Left lung (tissue), 10 donors: ENCODE data around the gene GOLGA8A. TPM values are rescaled to one million over a fixed set of nuclear protein-coding genes. Genes with fewer than 3 reads are reported as not detected.

Source experiments
- ATAC-seq: fragments of 200-7000 bp; cut with Tn5 transposase; one replicate; pipeline ENCODE4 v1.9.1; 2020; ENCODE audit warnings: moderate library complexity
- DNase-seq, 4 donors: peaks; one replicate each; pipeline ENCODE4 v3.0.0-alpha.2; 2013 to 2020
- H3K27ac ChIP-seq, 2 donors: fragments of 200-600 bp; sonication (generic) in 1 of 2; one replicate each; pipeline versions ENCODE4 v1.5.0 to v1.8.0; 2020 to 2021
- H3K27me3 ChIP-seq, 2 donors: fragments of 200-600 bp; sonication (generic) in 1 of 2; one replicate each; pipeline versions ENCODE4 v1.5.0 to v1.8.0; 2020 to 2021
- H3K36me3 ChIP-seq, 2 donors: fragments of 200-600 bp; sonication (generic) in 1 of 2; one replicate each; pipeline versions ENCODE4 v1.5.0 to v1.8.0; 2020 to 2021
- H3K4me1 ChIP-seq, 2 donors: fragments of 200-600 bp; one replicate each; pipeline ENCODE4 v1.8.0; 2021
- H3K4me3 ChIP-seq, 2 donors: fragments of 200-600 bp; sonication (generic) in 1 of 2; one replicate each; pipeline versions ENCODE4 v1.5.0 to v1.8.0; 2020 to 2021; ENCODE audit warnings: mild to moderate bottlenecking in 1 of 2
- H3K9me3 ChIP-seq, 2 donors: fragments of 200-600 bp; sonication (generic) in 1 of 2; one replicate each; pipeline versions ENCODE4 v1.5.0 to v1.8.0; 2020 to 2021
- intact Hi-C, 2 donors: fragments of 100-400 bp; cut with DNase I; formaldehyde crosslinking; loops; one replicate each; pipeline versions ENCODE4 v1.11.2 to v1.14.2; 2022
- polyA plus RNA-seq, 6 donors: library from polyadenylated mRNA; unstranded; fragments of 120-200 nt; gene quantifications; one replicate each; pipeline ENCODE4 v1.2.1, GENCODE V29; 2013; ENCODE audit not compliant: insufficient read length in 6 of 6
- total RNA-seq, 2 donors: library from RNA; stranded (reverse); fragmentation: NEBNext Ultra II Directional; extraction: Animal tissue kit (Norgen Biotek cat#: 25700); gene quantifications; one replicate each; pipeline ENCODE4 v1.2.1, GENCODE V29; 2021
- TF ChIP-seq, protein P1 (sequence below), 2 donors: fragments of 200-600 bp; sonication (generic) in 1 of 2; IDR thresholded peaks; one replicate each; pipeline versions ENCODE4 v1.5.0 to v1.8.0; 2021; ENCODE audit warnings: antibody characterized with exemption in 2 of 2
- donor health status: DM: no; HTN: yes; CAD: no.
- donor health status: DM: no; HTN: no; CAD: no.

Gene GOLGA8A
- total and polyA plus RNA-seq, 8 donors = 25.4 to 318 (median 228) TPM

DNA sequence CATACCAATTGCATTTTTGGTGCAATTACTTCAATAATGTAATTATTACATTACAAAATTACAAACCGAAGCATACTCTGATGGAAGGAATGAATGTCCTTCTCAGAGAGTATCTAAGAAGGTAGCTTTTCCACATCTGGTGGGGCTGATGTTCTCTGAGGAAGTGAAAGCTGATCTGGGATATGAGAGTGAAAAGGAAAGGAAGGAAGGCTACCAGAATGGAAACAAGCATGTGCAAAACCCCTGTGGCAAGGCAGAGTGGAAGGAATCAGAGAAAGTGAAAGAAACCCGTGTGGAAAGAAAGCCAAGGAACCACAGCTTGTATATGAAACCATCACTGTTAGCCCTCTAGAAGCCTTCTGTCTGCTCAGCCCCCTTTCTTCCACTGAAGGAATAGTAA is 35.3 kb upstream of the GOLGA8A start:
- no peak for ATAC-seq
- intact Hi-C loops = no loop called here

DNA sequence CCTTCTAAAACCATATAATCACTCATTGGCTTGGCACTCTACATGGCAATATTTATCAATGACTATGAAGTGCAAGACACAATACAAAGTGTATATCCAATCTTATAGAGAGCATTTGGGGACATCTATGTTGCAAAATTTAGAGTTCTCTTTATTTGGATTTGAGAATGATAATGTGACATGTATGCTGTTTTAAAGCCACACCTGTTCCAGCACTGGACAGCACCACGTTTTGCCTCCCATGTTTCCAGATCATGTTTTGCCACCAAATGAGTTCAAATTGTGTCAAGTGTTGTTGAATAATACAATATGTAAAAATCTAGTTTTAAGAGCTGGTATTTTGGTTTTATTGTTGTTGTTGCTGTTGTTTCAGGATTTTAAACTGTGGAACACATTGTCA is 33.3 kb upstream of the GOLGA8A start:
- no peak for ATAC-seq
- intact Hi-C loops = no loop called here
- TF ChIP-seq, protein P1, sequence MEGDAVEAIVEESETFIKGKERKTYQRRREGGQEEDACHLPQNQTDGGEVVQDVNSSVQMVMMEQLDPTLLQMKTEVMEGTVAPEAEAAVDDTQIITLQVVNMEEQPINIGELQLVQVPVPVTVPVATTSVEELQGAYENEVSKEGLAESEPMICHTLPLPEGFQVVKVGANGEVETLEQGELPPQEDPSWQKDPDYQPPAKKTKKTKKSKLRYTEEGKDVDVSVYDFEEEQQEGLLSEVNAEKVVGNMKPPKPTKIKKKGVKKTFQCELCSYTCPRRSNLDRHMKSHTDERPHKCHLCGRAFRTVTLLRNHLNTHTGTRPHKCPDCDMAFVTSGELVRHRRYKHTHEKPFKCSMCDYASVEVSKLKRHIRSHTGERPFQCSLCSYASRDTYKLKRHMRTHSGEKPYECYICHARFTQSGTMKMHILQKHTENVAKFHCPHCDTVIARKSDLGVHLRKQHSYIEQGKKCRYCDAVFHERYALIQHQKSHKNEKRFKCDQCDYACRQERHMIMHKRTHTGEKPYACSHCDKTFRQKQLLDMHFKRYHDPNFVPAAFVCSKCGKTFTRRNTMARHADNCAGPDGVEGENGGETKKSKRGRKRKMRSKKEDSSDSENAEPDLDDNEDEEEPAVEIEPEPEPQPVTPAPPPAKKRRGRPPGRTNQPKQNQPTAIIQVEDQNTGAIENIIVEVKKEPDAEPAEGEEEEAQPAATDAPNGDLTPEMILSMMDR (IDR thresholded peaks at IDR 0.05) = no peak

More for the DNA sequence above, 35.3 kb upstream of the GOLGA8A start:
- TF ChIP-seq, protein P1 (IDR thresholded peaks at IDR 0.05) = no peak
- no peak overlapping the region for H3K27ac ChIP-seq
- H3K4me3 ChIP-seq = no peak overlapping the region
- H3K36me3 ChIP-seq = no peaks in the 10 kb centered on the region
- H3K9me3 ChIP-seq = no peaks in the 10 kb centered on the region
- H3K27me3 ChIP-seq = peaks cover 0 to 8% of the 10 kb centered on the region in 2 donors
- no peaks in the 10 kb centered on the region for H3K4me1 ChIP-seq
- DNase-seq = no peak

DNA sequence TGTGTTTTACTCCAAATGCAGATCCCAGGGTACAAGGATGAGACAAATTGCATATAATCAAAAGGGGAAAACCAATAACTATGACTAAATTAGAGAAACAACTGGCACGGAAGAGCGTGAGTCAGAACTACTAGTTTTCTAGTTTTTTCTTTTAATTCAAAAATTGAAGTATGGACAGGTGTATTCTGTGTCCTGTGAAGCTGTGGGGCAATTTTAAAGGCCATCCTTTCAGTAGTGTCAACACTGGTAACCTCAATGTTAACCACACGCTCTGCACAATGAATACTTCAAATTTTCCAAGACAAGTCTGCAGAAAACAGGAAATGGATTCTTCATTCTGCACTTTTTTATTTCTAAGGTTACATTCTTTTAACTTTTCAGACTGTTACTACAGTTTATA is 32.5 kb upstream of the GOLGA8A start:
- DNase-seq (no peak), ATAC-seq (no peak)
- TF ChIP-seq, protein P1 (IDR thresholded peaks at IDR 0.05) = no peak
- H3K4me1 ChIP-seq = no peaks in the 10 kb centered on the region
- H3K36me3 ChIP-seq = no peaks in the 10 kb centered on the region
- H3K27me3 ChIP-seq = no peaks in the 10 kb centered on the region
- H3K27ac ChIP-seq = no peak overlapping the region
- H3K9me3 ChIP-seq = no peaks in the 10 kb centered on the region
- intact Hi-C loops = no loop called here
- H3K4me3 ChIP-seq = no peak overlapping the region

More for the DNA sequence above, 33.3 kb upstream of the GOLGA8A start:
- Histone ChIP-seq H3K4me1 (no peaks in the 10 kb centered on the region), H3K36me3 (no peaks in the 10 kb centered on the region), H3K4me3 (no peak overlapping the region), H3K9me3 (no peaks in the 10 kb centered on the region), H3K27me3 (peaks cover 0 to 3% of the 10 kb centered on the region in 2 donors), H3K27ac (no peak overlapping the region)
- no peak for DNase-seq

DNA sequence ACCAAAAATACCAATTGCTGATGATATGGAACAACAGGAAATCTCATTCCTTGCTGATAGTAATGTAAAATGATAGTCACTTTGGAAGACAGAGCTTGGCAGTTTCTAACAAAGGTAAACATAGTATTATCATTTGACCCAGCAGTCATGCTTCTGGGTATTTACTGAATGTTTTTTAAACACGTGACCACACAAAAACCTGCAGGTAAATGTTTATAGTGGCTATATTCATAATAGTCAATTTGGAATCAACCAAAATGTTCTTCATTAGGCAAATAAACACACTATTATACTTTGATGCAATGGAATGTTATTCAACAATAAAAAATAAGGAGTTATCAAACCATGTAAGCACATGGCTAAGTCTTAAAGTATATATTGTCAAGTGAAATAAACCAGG is 24.1 kb upstream of the GOLGA8A start:
- ATAC-seq (no peak), DNase-seq (no peak)
- intact Hi-C loops = no loop called here
- Histone ChIP-seq H3K4me1 (no peaks in the 10 kb centered on the region), H3K27ac (no peak overlapping the region), H3K9me3 (no peaks in the 10 kb centered on the region), H3K36me3 (no peaks in the 10 kb centered on the region), H3K27me3 (no peaks in the 10 kb centered on the region), H3K4me3 (no peak overlapping the region)
- TF ChIP-seq, protein P1 (IDR thresholded peaks at IDR 0.05) = no peak

DNA sequence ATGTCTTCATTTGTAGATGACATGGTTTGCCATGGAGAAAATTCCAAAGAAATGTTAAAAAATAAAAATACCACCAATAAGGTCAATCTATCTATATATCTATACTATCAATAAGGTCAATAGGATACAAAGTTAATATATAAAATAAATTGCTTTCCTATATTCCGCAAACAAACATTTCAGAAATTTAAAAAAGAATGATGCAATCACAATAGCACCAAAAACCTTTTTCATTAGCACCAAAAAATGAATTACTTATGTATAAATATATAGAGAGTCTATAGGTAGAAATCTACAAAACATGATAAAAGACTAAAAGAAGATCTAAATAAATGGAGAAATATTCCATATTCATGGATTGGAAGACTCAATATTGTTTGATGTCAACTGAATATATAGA is 22.8 kb upstream of the GOLGA8A start:
- ATAC-seq = no peak
- intact Hi-C loops = no loop called here
- Histone ChIP-seq H3K27ac (no peak overlapping the region), H3K4me1 (no peaks in the 10 kb centered on the region), H3K27me3 (peaks cover 0 to 4% of the 10 kb centered on the region in 2 donors), H3K36me3 (no peaks in the 10 kb centered on the region), H3K9me3 (no peaks in the 10 kb centered on the region), H3K4me3 (no peak overlapping the region)
- no peak for DNase-seq
- TF ChIP-seq, protein P1 (IDR thresholded peaks at IDR 0.05) = no peak
